ENCODE results near the gene SLC22A23.
A peak's percentile ranks its signal among the peaks of the same experiment; 100 is the strongest.

SLC22A23 gene

GRCh38 chr6:3240595-3240994 is 216.3 kb downstream of the SLC22A23 start:
- no peak for DNase-seq (ENCODE audit: low spot score)

- DNase-seq (ENCODE audit: low spot score) = no peak
Measured at GRCh38 chr6:3239110-3239830, 217.6 kb downstream of the SLC22A23 start.

- no peak for DNase-seq (ENCODE audit: low spot score)
Measured at GRCh38 chr6:3237761-3238662, 218.8 kb downstream of the SLC22A23 start.

GRCh38 chr6:3236005-3236404 is 220.8 kb downstream of the SLC22A23 start:
- no peak for DNase-seq (ENCODE audit: low spot score)

GRCh38 chr6:3235486-3235885 is 221.4 kb downstream of the SLC22A23 start:
- DNase-seq (ENCODE audit: low spot score) = no peak

GRCh38 chr6:3233904-3234303 is 222.9 kb downstream of the SLC22A23 start:
- DNase-seq (ENCODE audit: low spot score) = no peak

- DNase-seq (ENCODE audit: low spot score) = no peak
Measured at GRCh38 chr6:3233321-3233720, 223.5 kb downstream of the SLC22A23 start.

- no peak for DNase-seq (ENCODE audit: low spot score)
Measured at GRCh38 chr6:3232017-3232945, 224.6 kb downstream of the SLC22A23 start.

GRCh38 chr6:3231247-3232016 is 225.4 kb downstream of the SLC22A23 start:
- DNase-seq (ENCODE audit: low spot score) = peak; percentile 84

GRCh38 chr6:3230900-3231246 is 226.0 kb downstream of the SLC22A23 start:
- DNase-seq (ENCODE audit: low spot score) = peak; percentile 66

GRCh38 chr6:3230256-3230882 is 226.5 kb downstream of the SLC22A23 start:
- no peak for DNase-seq (ENCODE audit: low spot score)

GRCh38 chr6:3229566-3230178 is 227.2 kb downstream of the SLC22A23 start:
- DNase-seq (ENCODE audit: low spot score) = no peak

GRCh38 chr6:3228771-3229565 is 227.9 kb downstream of the SLC22A23 start:
- no peak for DNase-seq (ENCODE audit: low spot score)

- DNase-seq (ENCODE audit: low spot score) = no peak
Measured at GRCh38 chr6:3228046-3228671, 228.7 kb downstream of the SLC22A23 start.

GRCh38 chr6:3227363-3228045 is 229.3 kb downstream of the SLC22A23 start, which contains the start of gene TUBB2B:
TSS of gene TUBB2B (minus strand) at chr6:3227653. CDS start at chr6:3227543, 110 bp downstream.
- DNase-seq (ENCODE audit: low spot score) = peak; percentile 75

- peak; percentile 66 for DNase-seq (ENCODE audit: low spot score)
Measured at GRCh38 chr6:3226481-3227362, 230.1 kb downstream of the SLC22A23 start.

- no peak for DNase-seq (ENCODE audit: low spot score)
Measured at GRCh38 chr6:3226042-3226441, 230.8 kb downstream of the SLC22A23 start.

Data from globus pallidus (tissue), 1 donor.